H54 (cell line): ENCODE results near the gene RGS3.
A peak's percentile ranks its signal among the peaks of the same experiment; 100 is the strongest.

Experiments used
- DNase-seq: peaks from one replicate; pipeline ENCODE4 v3.0.0; 2011; ENCODE audit warnings: low spot score, mixed read lengths; ENCODE audit not compliant: insufficient read length
- FAIRE-seq: peaks from 3 replicates; lab custom pipeline; 2011; peaks lifted over from hg19 to GRCh38; lab: Jason Lieb, UNC
- POLR2A ChIP-seq: IDR thresholded peaks from 2 replicates; pipeline ENCODE4 v1.6.1; 2011; ENCODE audit warnings: low read depth, mild to moderate bottlenecking, low read length

The RGS3 gene

GRCh38 chr9:113611461-113612215 lies 148.1 kb downstream of the RGS3 start:
- FAIRE-seq, result no peak
- no peak for TF ChIP-seq POLR2A
- DNase-seq, result no peak

DNA sequence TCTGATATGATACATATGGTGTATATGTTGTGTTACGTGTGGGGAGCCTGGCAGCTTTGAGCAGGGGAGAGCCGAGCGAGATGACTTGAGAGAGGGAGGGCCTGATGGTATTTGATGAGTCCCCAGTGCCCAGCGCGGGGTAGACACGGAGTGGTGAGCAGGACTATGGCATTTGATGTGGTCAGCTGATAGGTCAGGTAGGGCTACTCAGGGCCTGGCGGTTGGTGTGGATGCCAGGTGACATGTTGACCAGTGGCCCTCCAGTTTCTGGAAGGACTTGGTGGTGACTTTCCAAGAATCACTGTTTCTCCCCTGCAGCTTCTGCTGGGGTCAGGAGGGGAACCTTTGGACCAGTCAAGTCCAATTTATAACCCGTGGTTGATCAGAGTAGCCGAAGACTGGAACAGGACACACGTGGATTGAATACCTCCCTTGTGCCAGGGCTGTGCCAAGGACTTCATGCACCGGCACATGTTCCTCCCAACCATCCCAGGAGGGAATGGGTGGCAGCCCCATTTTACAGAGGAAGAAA lies 148.8 kb downstream of the RGS3 start:
- FAIRE-seq, result no peak
- no peak for DNase-seq
- TF ChIP-seq POLR2A, result no peak

GRCh38 chr9:113612828-113613227 lies 149.3 kb downstream of the RGS3 start:
- no peak for TF ChIP-seq POLR2A
- no peak for FAIRE-seq
- no peak for DNase-seq

GRCh38 chr9:113613815-113614413 lies 150.4 kb downstream of the RGS3 start:
- FAIRE-seq, result no peak
- TF ChIP-seq POLR2A, result no peak
- no peak for DNase-seq

DNA sequence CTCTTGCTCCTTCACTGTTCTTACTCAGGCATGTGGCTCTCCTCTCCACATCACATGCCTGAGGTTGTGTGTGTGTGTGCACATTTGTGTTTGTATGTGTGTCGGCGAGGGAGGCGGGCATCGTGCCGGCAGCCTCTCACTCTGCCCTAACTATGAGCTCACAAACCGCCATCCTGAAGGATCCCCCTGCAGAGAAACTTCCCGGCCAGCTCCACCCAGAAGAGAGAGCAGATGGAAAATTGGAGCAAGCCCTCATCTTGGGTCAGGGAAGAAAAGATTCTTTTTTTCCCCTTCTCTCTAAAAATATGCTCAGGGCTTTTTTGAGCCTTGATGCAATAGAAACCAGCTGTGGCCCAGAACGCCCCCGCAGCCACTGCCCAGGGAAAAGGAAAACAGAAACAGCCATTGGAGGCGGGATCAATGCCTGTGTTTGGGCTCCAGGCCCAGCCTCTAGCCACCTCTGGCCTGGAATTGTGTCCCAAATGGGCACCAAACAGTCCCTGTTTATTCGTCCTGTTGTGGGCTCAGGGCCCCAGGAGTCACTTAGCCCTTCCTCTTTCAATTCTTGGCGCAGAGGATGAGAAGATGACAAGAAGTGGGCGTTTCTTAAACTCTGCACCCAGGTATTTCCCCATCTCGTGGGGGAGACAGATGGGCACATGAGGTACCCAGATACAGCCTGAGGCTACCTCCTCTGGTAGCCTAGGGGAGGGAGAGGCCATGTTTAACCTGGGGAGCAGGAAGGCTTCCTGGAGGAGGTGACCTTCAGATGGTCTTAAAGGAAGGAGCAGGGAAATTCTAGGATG lies 151.5 kb downstream of the RGS3 start:
- TF ChIP-seq POLR2A, result no peak
- FAIRE-seq (no peak), DNase-seq (no peak)

DNA sequence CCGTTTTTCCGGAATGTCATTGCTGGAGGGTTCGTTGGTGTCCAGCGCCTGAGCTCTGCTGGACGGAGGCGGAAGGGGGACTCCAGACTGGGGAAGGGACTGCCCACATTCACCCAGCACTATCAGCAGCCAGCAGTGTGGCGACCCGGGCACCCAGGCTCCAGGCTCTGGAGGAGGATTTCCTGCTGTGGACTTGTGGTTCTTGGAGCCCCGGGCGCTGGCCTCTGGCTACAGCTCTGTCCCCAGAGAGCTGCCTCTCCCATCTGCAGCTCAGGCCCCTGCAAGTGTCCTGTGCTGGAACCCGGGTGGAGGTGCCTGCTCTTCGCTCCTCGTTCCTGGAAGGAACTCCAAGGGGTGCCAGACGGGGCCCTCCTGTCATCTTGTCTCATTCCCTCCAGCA lies 152.6 kb downstream of the RGS3 start:
- no peak for DNase-seq
- FAIRE-seq, result no peak
- TF ChIP-seq POLR2A, result no peak

- no peak for TF ChIP-seq POLR2A
- FAIRE-seq, result no peak
These were observed 153.3 kb downstream of the RGS3 start for GRCh38 chr9:113616621-113617496.

DNA sequence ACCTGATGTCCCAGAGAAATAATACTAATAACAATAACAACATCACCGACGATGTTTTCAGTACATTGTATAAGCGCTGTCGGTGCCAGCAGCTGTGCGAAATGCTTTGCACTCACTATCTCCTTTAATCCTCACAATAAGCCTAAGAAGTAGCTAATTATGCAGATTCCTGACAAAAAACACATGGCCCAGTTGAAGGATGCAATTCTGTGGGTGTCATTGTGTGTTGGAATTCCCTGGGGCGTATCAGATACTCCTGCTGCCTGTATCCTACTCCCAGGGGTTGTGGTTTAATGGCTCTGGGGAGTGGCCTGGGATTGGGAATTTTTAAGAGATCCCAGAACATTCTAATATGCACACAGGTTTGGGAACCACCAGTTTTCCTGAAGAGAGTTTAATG lies 154.0 kb downstream of the RGS3 start:
- no peak for FAIRE-seq
- DNase-seq, result no peak
- TF ChIP-seq POLR2A, result no peak

More at GRCh38 chr9:113616621-113617496, 153.3 kb downstream of the RGS3 start:
- no peak for DNase-seq

DNA sequence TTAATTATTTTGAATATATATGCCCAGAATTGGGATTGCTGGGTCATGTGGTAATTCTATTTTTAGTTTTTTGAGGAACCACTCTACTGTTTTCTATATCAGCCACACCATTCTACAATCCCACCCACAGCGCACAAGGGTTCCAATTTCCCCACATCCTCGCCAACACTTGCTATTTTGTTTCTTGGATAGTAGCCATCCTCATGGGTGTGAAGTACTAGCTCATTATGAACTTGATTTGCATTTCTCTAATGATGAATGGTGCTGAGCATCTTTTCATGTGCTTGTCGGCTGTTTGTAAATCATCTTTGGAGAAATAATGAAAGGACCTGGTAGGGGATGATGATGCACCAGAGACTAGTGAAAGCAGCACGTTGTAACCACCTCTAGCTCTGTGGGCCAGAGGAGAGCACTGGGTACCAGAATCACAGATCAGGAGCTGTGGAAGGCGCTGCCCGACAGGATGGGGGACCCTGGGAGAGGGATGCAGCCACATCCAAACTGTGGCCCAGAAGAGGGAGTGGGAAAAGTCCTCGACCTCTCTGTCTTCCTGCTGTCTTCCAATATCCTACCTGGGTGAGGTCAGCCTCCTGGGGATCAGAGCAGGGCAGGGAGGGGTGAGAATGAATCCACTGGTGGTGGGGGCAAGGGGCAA lies 155.4 kb downstream of the RGS3 start:
- DNase-seq (no peak), FAIRE-seq (no peak)
- TF ChIP-seq POLR2A, result no peak

DNA sequence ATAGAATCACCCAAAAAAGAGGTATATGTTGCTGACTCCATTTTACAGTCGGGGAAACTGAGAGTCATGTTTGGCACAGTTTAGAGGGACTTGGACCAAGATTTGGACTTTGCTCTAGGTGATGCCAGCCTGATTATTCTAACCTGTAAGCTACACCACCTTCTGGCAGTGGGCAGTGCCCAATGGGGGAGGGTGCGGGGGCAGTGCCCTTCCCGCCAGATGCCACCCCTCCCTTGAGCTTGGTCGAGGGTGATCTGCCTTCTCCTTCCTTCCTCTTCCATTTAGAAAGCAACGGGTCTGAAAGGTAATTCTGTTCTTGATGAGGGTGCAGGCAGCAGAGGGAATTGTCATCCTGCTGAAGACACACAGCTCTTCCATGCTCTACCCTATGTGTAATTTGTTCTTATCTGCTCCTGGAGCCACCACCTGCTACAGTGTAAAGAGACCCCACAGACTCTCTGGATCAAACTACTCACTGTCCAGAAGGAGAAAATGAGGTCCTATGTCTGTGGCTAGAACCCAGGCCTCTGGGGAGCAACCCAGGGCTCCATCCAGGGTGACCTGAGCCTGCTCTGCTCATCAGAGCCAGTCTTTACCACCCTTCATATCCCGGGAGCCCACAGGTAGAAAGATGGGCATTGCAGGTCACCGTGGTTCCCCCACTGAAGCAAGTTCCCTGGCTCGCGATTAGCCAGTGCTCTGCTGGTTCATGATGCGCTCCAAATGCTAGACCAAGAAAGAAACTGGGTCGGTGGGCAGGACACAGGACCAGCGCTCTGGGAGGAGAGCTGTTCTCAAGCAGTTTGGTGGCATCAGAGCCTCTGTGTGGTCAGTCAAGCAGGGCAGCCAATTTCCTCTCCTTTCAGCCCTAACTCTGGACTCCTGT lies 156.2 kb downstream of the RGS3 start:
- no peak for FAIRE-seq
- TF ChIP-seq POLR2A, result no peak

GRCh38 chr9:113620377-113621161 lies 157.0 kb downstream of the RGS3 start:
- DNase-seq, result no peak
- peak; percentile 94 for FAIRE-seq
- TF ChIP-seq POLR2A, result peak; percentile 28; the same call in 1 of the 2 replicates

More for the DNA sequence above, 156.2 kb downstream of the RGS3 start:
- no peak for DNase-seq
